ENCODE results near the gene LRRK1.
"Not testable (repeated sequence)": the region's sequence is repeated elsewhere in the genome, so short reads cannot be mapped to it uniquely, and the experiment has no call there.

Gene LRRK1

GRCh38 chr15:101088271-101088670, 169.1 kb downstream of the LRRK1 start:
- no peak for TF ChIP-seq POLR2A (IDR thresholded peaks at IDR 0.05; ENCODE audit: low read depth, low read length)
- no peak for TF ChIP-seq TAF1 (IDR thresholded peaks at IDR 0.05; ENCODE audit: low read depth, low read length)
- no peak for TF ChIP-seq PAX5 (IDR thresholded peaks at IDR 0.05; ENCODE audit: insufficient read depth, low read length, severe bottlenecking)
- TF ChIP-seq POLR2AphosphoS5 (IDR thresholded peaks at IDR 0.05; ENCODE audit: low read depth, low read length): no peak
- TF ChIP-seq POU2F2 (IDR thresholded peaks at IDR 0.05; ENCODE audit: low read depth, low read length): no peak
- TF ChIP-seq SPI1 (IDR thresholded peaks at IDR 0.05; ENCODE audit: low read depth, low read length): no peak
- FAIRE-seq: no peak
- no peak for DNase-seq (ENCODE audit: insufficient read length, low spot score)

- FAIRE-seq (peak; percentile 83), DNase-seq (ENCODE audit: insufficient read length, low spot score) (peak; percentile 87)
- TF ChIP-seq PAX5 (IDR thresholded peaks at IDR 0.05; ENCODE audit: insufficient read depth, low read length, severe bottlenecking): no peak
- TF ChIP-seq POLR2AphosphoS5 (IDR thresholded peaks at IDR 0.05; ENCODE audit: low read depth, low read length): no peak
- no peak for TF ChIP-seq POLR2A (IDR thresholded peaks at IDR 0.05; ENCODE audit: low read depth, low read length)
- no peak for TF ChIP-seq TAF1 (IDR thresholded peaks at IDR 0.05; ENCODE audit: low read depth, low read length)
- TF ChIP-seq SPI1 (IDR thresholded peaks at IDR 0.05; ENCODE audit: low read depth, low read length): no peak
- no peak for TF ChIP-seq POU2F2 (IDR thresholded peaks at IDR 0.05; ENCODE audit: low read depth, low read length)
These were observed 169.8 kb downstream of the LRRK1 start for GRCh38 chr15:101088788-101089578.

- no peak for TF ChIP-seq PAX5 (IDR thresholded peaks at IDR 0.05; ENCODE audit: insufficient read depth, low read length, severe bottlenecking)
- no peak for TF ChIP-seq POLR2A (IDR thresholded peaks at IDR 0.05; ENCODE audit: low read depth, low read length)
- no peak for TF ChIP-seq POU2F2 (IDR thresholded peaks at IDR 0.05; ENCODE audit: low read depth, low read length)
- TF ChIP-seq POLR2AphosphoS5 (IDR thresholded peaks at IDR 0.05; ENCODE audit: low read depth, low read length): no peak
- TF ChIP-seq TAF1 (IDR thresholded peaks at IDR 0.05; ENCODE audit: low read depth, low read length): no peak
- no peak for TF ChIP-seq SPI1 (IDR thresholded peaks at IDR 0.05; ENCODE audit: low read depth, low read length)
- DNase-seq (ENCODE audit: insufficient read length, low spot score) (no peak), FAIRE-seq (no peak)
These were observed 170.6 kb downstream of the LRRK1 start for GRCh38 chr15:101089579-101090427.

- TF ChIP-seq POU2F2 (IDR thresholded peaks at IDR 0.05; ENCODE audit: low read depth, low read length) (no peak), POLR2A (IDR thresholded peaks at IDR 0.05; ENCODE audit: low read depth, low read length) (no peak), POLR2AphosphoS5 (IDR thresholded peaks at IDR 0.05; ENCODE audit: low read depth, low read length) (no peak), SPI1 (IDR thresholded peaks at IDR 0.05; ENCODE audit: low read depth, low read length) (no peak), TAF1 (IDR thresholded peaks at IDR 0.05; ENCODE audit: low read depth, low read length) (no peak), PAX5 (IDR thresholded peaks at IDR 0.05; ENCODE audit: insufficient read depth, low read length, severe bottlenecking) (no peak)
- DNase-seq (ENCODE audit: insufficient read length, low spot score): no peak
- FAIRE-seq: no peak
These were observed 171.3 kb downstream of the LRRK1 start for GRCh38 chr15:101090428-101090790.

- DNase-seq (ENCODE audit: insufficient read length, low spot score): no peak
- no peak for TF ChIP-seq POLR2A (IDR thresholded peaks at IDR 0.05; ENCODE audit: low read depth, low read length)
- no peak for FAIRE-seq
These were observed 172.2 kb downstream of the LRRK1 start for GRCh38 chr15:101091080-101092017.

- TF ChIP-seq POLR2AphosphoS5 (IDR thresholded peaks at IDR 0.05; ENCODE audit: low read depth, low read length): no peak
- TF ChIP-seq POU2F2 (IDR thresholded peaks at IDR 0.05; ENCODE audit: low read depth, low read length): no peak
- no peak for TF ChIP-seq TAF1 (IDR thresholded peaks at IDR 0.05; ENCODE audit: low read depth, low read length)
- TF ChIP-seq PAX5 (IDR thresholded peaks at IDR 0.05; ENCODE audit: insufficient read depth, low read length, severe bottlenecking): no peak
- no peak for TF ChIP-seq POLR2A (IDR thresholded peaks at IDR 0.05; ENCODE audit: low read depth, low read length)
- TF ChIP-seq SPI1 (IDR thresholded peaks at IDR 0.05; ENCODE audit: low read depth, low read length): no peak
- DNase-seq (ENCODE audit: insufficient read length, low spot score): no peak
- no peak for FAIRE-seq
These were observed 173.2 kb downstream of the LRRK1 start for GRCh38 chr15:101092156-101092866.

GRCh38 chr15:101092867-101093202, 173.7 kb downstream of the LRRK1 start:
- FAIRE-seq (no peak), DNase-seq (ENCODE audit: insufficient read length, low spot score) (no peak)
- TF ChIP-seq POU2F2 (IDR thresholded peaks at IDR 0.05; ENCODE audit: low read depth, low read length): no peak
- TF ChIP-seq PAX5 (IDR thresholded peaks at IDR 0.05; ENCODE audit: insufficient read depth, low read length, severe bottlenecking): no peak

GRCh38 chr15:101093958-101094357, 174.8 kb downstream of the LRRK1 start:
- no peak for TF ChIP-seq POU2F2 (IDR thresholded peaks at IDR 0.05; ENCODE audit: low read depth, low read length)
- no peak for TF ChIP-seq PAX5 (IDR thresholded peaks at IDR 0.05; ENCODE audit: insufficient read depth, low read length, severe bottlenecking)
- TF ChIP-seq TAF1 (IDR thresholded peaks at IDR 0.05; ENCODE audit: low read depth, low read length): no peak
- no peak for TF ChIP-seq POLR2AphosphoS5 (IDR thresholded peaks at IDR 0.05; ENCODE audit: low read depth, low read length)
- no peak for TF ChIP-seq POLR2A (IDR thresholded peaks at IDR 0.05; ENCODE audit: low read depth, low read length)
- no peak for TF ChIP-seq SPI1 (IDR thresholded peaks at IDR 0.05; ENCODE audit: low read depth, low read length)
- FAIRE-seq: no peak

GRCh38 chr15:101095796-101096406, 176.7 kb downstream of the LRRK1 start:
- not testable (repeated sequence) for FAIRE-seq; DNase-seq (ENCODE audit: insufficient read length, low spot score)

More at GRCh38 chr15:101093958-101094357, 174.8 kb downstream of the LRRK1 start:
- DNase-seq (ENCODE audit: insufficient read length, low spot score): no peak

Measured in GM12891 (cell line).